HepG2 (cell line): Measurements from ENCODE around the gene ANKRD65. TPM values are rescaled to one million over a fixed set of nuclear protein-coding genes. Genes with fewer than 3 reads are reported as not detected.

Source experiments
- CBFB ChIP-seq: sonication (generic); formaldehyde crosslinking; IDR thresholded peaks from 2 replicates; pipeline ENCODE4 v1.4.0; 2020; ENCODE audit warnings: missing genetic modification reagents
- ELF1 ChIP-seq: sonication (generic); formaldehyde crosslinking; IDR thresholded peaks from 2 replicates; pipeline ENCODE4 v1.4.0; 2020; ENCODE audit warnings: missing genetic modification reagents
- ERF ChIP-seq: IDR thresholded peaks from 2 replicates; pipeline ENCODE4 v1.6.1; 2018; ENCODE audit warnings: missing biosample characterization, missing genetic modification reagents
- HIVEP1 ChIP-seq: sonication (generic); formaldehyde crosslinking; IDR thresholded peaks from 2 replicates; pipeline ENCODE4 v1.4.0; 2020; ENCODE audit warnings: mild to moderate bottlenecking, missing genetic modification reagents
- MIER2 ChIP-seq: IDR thresholded peaks from 2 replicates; pipeline ENCODE4 v1.6.1; 2016; ENCODE audit warnings: missing biosample characterization, missing genetic modification reagents
- RXRB ChIP-seq: IDR thresholded peaks from 2 replicates; pipeline ENCODE4 v1.6.1; 2016; ENCODE audit warnings: borderline replicate concordance, missing genetic modification reagents, missing compliant biosample characterization
- SOX6 ChIP-seq, 2 experiments: fragments of 450-650 bp in 1 of 2; sonication (generic) in 1 of 2; formaldehyde crosslinking in 1 of 2; IDR thresholded peaks; 2 replicates each; pipeline versions ENCODE4 v1.4.0 to v1.6.1; 2017 to 2020; ENCODE audit warnings: antibody characterized with exemption in 1 of 2, mild to moderate bottlenecking in 1 of 2, missing genetic modification reagents in 1 of 2
- XRCC5 ChIP-seq: fragments of 200-400 bp; formaldehyde crosslinking; optimal IDR thresholded peaks from 2 replicates; pipeline ENCODE3; 2017; ENCODE audit warnings: mild to moderate bottlenecking, low read length
- ZC3H13 ChIP-seq: sonication (generic); formaldehyde crosslinking; IDR thresholded peaks from 2 replicates; pipeline ENCODE4 v1.8.1; 2023; ENCODE audit warnings: mild to moderate bottlenecking, missing genetic modification reagents, moderate library complexity
- ZNF614 ChIP-seq: IDR thresholded peaks from 2 replicates; pipeline ENCODE4 v1.6.1; 2018; ENCODE audit warnings: missing biosample characterization, missing genetic modification reagents, inconsistent platforms, borderline replicate concordance
- polyA plus RNA-seq, 8 experiments: library from polyadenylated mRNA; depleted of rRNA in 3 of 8; stranded (reverse) in 7 of 8; unstranded in 1 of 8; fragments of >200 nt; fragmentation: Illumina TruSeq in 4 of 8; extraction: Trizol in 4 of 8; gene quantifications; 2 replicates each; pipeline versions ENCODE4 v1.2.1 to v1.2.3, GENCODE V29; 2011 to 2016; ENCODE audit warnings: low read depth in 4 of 8, missing spikeins in 1 of 8, mixed read lengths in 1 of 8; ENCODE audit not compliant: insufficient read depth in 1 of 8
- total RNA-seq, 5 experiments: library from RNA; depleted of rRNA; stranded (reverse); fragments of >200 nt; fragmentation: Illumina TruSeq; extraction: Trizol; gene quantifications; 2 replicates each; pipeline ENCODE4 v1.2.3, GENCODE V29; 2016; ENCODE audit warnings: low read depth in 1 of 5
- TF ChIP-seq, protein P1 (sequence below): sonication (generic); formaldehyde crosslinking; IDR thresholded peaks from 2 replicates; pipeline ENCODE4 v1.4.0; 2020; ENCODE audit warnings: mild to moderate bottlenecking, missing genetic modification reagents
- TF ChIP-seq, protein P2 (sequence below): sonication (generic); formaldehyde crosslinking; IDR thresholded peaks from 2 replicates; pipeline ENCODE4 v1.5.1; 2020; ENCODE audit warnings: mild to moderate bottlenecking, moderate library complexity, missing genetic modification reagents

The ANKRD65 gene
- total and polyA plus RNA-seq, 2 of the 13 experiments (the other 11 are each of a cell fraction or from before 2014, with no cell fraction given) = 12.1 to 30.1 TPM

DNA sequence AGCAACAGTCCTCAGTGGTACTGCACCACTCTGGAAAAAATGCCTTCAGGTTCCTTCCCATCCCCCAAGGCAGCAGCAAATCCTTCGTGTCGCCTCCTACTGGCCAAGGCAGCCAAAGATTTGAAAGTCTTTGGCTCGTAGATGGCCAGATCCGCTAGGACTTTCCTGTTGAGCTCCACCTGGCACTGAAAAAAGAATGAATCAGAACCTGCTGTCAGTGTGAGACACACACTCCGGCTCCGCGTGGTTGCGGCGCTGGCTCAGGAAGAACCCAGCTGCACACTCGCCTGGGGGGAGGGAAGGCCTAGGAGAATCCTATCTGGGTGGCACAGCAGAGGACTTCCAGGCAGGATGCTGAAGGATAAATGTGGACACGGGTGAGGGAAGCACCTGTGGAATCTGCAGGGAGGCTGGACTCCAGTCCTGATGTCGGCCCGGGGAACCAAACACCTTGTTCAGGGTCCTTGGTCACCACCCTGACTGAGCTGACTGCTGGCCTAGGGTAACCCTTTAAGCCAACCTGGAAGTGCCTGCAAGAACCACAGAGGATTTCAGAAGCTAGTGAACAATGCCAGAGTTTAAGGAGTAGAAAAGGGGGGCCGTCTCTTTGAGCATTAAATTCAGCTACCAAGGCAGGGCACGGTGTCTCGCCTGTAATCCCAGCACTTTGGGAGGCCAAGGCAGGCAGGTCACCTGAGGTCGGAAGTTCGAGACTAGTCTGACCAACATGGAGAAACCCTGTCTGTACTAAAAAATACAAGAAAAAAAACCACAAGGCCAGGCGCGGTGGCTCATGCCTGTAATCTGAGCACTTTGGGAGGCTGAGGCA, 18.8 kb downstream of the ANKRD65 start (continued):
- TF ChIP-seq, protein P1, sequence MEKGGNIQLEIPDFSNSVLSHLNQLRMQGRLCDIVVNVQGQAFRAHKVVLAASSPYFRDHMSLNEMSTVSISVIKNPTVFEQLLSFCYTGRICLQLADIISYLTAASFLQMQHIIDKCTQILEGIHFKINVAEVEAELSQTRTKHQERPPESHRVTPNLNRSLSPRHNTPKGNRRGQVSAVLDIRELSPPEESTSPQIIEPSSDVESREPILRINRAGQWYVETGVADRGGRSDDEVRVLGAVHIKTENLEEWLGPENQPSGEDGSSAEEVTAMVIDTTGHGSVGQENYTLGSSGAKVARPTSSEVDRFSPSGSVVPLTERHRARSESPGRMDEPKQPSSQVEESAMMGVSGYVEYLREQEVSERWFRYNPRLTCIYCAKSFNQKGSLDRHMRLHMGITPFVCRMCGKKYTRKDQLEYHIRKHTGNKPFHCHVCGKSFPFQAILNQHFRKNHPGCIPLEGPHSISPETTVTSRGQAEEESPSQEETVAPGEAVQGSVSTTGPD = 0 out of 2 replicates have a peak, but pooled peaks have one; percentile 45
- TF ChIP-seq, protein P2, sequence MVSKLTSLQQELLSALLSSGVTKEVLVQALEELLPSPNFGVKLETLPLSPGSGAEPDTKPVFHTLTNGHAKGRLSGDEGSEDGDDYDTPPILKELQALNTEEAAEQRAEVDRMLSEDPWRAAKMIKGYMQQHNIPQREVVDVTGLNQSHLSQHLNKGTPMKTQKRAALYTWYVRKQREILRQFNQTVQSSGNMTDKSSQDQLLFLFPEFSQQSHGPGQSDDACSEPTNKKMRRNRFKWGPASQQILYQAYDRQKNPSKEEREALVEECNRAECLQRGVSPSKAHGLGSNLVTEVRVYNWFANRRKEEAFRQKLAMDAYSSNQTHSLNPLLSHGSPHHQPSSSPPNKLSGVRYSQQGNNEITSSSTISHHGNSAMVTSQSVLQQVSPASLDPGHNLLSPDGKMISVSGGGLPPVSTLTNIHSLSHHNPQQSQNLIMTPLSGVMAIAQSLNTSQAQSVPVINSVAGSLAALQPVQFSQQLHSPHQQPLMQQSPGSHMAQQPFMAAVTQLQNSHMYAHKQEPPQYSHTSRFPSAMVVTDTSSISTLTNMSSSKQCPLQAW (CRISPR knock-in tag) = peak; percentile 47; the same call in 1 of the 2 replicates
- TF ChIP-seq XRCC5 = peak; percentile 38
- 0 out of 2 replicates have a peak, but pooled peaks have one; percentile 11 for TF ChIP-seq ERF (CRISPR knock-in tag)
- 0 out of 2 replicates have a peak, but pooled peaks have one; percentile 31 for TF ChIP-seq CBFB (CRISPR knock-in tag)
- no peak for TF ChIP-seq SOX6 (IDR thresholded peaks at IDR 0.05)
- 0 out of 2 replicates have a peak, but pooled peaks have one; percentile 20 for TF ChIP-seq SOX6 (CRISPR knock-in tag; IDR thresholded peaks at IDR 0.05)
- TF ChIP-seq RXRB (CRISPR knock-in tag) = no peak
- TF ChIP-seq ZNF614 (CRISPR knock-in tag) = 0 out of 2 replicates have a peak, but pooled peaks have one; percentile 33
- TF ChIP-seq MIER2 (CRISPR knock-in tag) = 0 out of 2 replicates have a peak, but pooled peaks have one; percentile 12
- peak; percentile 46; the same call in 1 of the 2 replicates for TF ChIP-seq HIVEP1 (CRISPR knock-in tag)
- peak; percentile 36; the same call in 1 of the 2 replicates for TF ChIP-seq ELF1
- TF ChIP-seq ZC3H13 (CRISPR knock-in tag) = peak; percentile 17; the same call in 1 of the 2 replicates
